HFFc6 (cell line): Measurements from ENCODE around the gene EHBP1L1. TPM values are rescaled to one million over a fixed set of nuclear protein-coding genes. Genes with fewer than 3 reads are reported as not detected.
A peak's percentile ranks its signal among the peaks of the same experiment; 100 is the strongest.

Experiments
- DNase-seq: peaks from one replicate; pipeline ENCODE4 v3.0.0-alpha.2; 2018
- H3K27ac Mint-ChIP-seq: 2 replicates; pipeline ENCODE4 v1.8.0; 2020; ENCODE audit warnings: mild to moderate bottlenecking, mixed read lengths
- H3K27me3 Mint-ChIP-seq: 2 replicates; pipeline ENCODE4 v1.8.0; 2021; ENCODE audit warnings: mild to moderate bottlenecking, moderate library complexity, mixed read lengths; ENCODE audit not compliant: insufficient read depth
- H3K36me3 Mint-ChIP-seq: 2 replicates; pipeline ENCODE4 v1.8.0; 2021; ENCODE audit warnings: low read depth, mixed read lengths
- H3K4me1 Mint-ChIP-seq: 2 replicates; pipeline ENCODE4 v1.8.0; 2020; ENCODE audit warnings: low read depth, mixed read lengths
- H3K4me3 Mint-ChIP-seq: 2 replicates; pipeline ENCODE4 v1.8.0; 2020; ENCODE audit warnings: mild to moderate bottlenecking, moderate library complexity, mixed read lengths
- H3K9me3 Mint-ChIP-seq: 2 replicates; pipeline ENCODE4 v1.8.0; 2020; ENCODE audit warnings: mild to moderate bottlenecking, mixed read lengths
- CTCF ChIP-seq: fragments of 200-600 bp; sonication (generic); IDR thresholded peaks from 2 replicates; pipeline ENCODE4 v1.5.0; 2021; ENCODE audit warnings: antibody characterized with exemption, mild to moderate bottlenecking
- total RNA-seq, 6 experiments: library from RNA; stranded (reverse); fragmentation: NEBNext Ultra II Directional; extraction: Animal tissue kit (Norgen Biotek cat#: 25700); gene quantifications; 2 replicates in 1 of 6; 3 replicates in 5 of 6; pipeline ENCODE4 v1.2.3, GENCODE V29; 2021

Gene EHBP1L1
- total RNA-seq, 6 experiments from 2014 or later: 47.5 to 69.3 (median 61.3) TPM

- Mint-ChIP-seq H3K9me3 (no peaks in the 10 kb centered on the region), H3K4me3 (peak overlapping the region; percentile 96), H3K4me1 (peaks cover 55% of the 10 kb centered on the region), H3K36me3 (peaks cover 23% of the 10 kb centered on the region), H3K27me3 (peaks cover 1% of the 10 kb centered on the region), H3K27ac (peak overlapping the region; percentile 77)
- no peak for TF ChIP-seq CTCF
- DNase-seq: no peak
Observed at GRCh38 chr11:65611758-65612603, 36.1 kb downstream of the EHBP1L1 start.

GRCh38 chr11:65612691-65613090 lies 36.8 kb downstream of the EHBP1L1 start:
- Mint-ChIP-seq H3K27ac (peak overlapping the region; percentile 77), H3K4me1 (peaks cover 58% of the 10 kb centered on the region), H3K9me3 (no peaks in the 10 kb centered on the region), H3K4me3 (peak overlapping the region; percentile 96), H3K27me3 (peaks cover 1% of the 10 kb centered on the region), H3K36me3 (peaks cover 25% of the 10 kb centered on the region)
- no peak for DNase-seq
- no peak for TF ChIP-seq CTCF

- peaks cover 2% of the 10 kb centered on the region for H3K27me3 Mint-ChIP-seq
- peak overlapping the region; percentile 92 for H3K27ac Mint-ChIP-seq
- peak overlapping the region; percentile 96 for H3K4me3 Mint-ChIP-seq
- peaks cover 58% of the 10 kb centered on the region for H3K4me1 Mint-ChIP-seq
- H3K9me3 Mint-ChIP-seq: no peaks in the 10 kb centered on the region
- TF ChIP-seq CTCF: no peak
- H3K36me3 Mint-ChIP-seq: peaks cover 25% of the 10 kb centered on the region
- DNase-seq: no peak
Observed at GRCh38 chr11:65613091-65613928, 37.5 kb downstream of the EHBP1L1 start.

- Mint-ChIP-seq H3K27me3 (peaks cover 2% of the 10 kb centered on the region), H3K4me3 (peak within 1 kb of the TSS; percentile 96), H3K27ac (peak within 1 kb of the TSS; percentile 92), H3K36me3 (peaks cover 19% of the 10 kb centered on the region), H3K9me3 (no peaks in the 10 kb centered on the region), H3K4me1 (peaks cover 40% of the 10 kb centered on the region)
- TF ChIP-seq CTCF: no peak
- peak; percentile 100 for DNase-seq
Observed at GRCh38 chr11:65615229-65615949, 39.5 kb downstream of the EHBP1L1 start, which contains the start of gene PCNX3. PCNX3 (plus strand) TSS chr11:65615776; CDS start chr11:65616312, 536 bp downstream.

- peak overlapping the region; percentile 96 for H3K4me3 Mint-ChIP-seq
- peaks cover 17% of the 10 kb centered on the region for H3K36me3 Mint-ChIP-seq
- peaks cover 34% of the 10 kb centered on the region for H3K4me1 Mint-ChIP-seq
- no peaks in the 10 kb centered on the region for H3K9me3 Mint-ChIP-seq
- DNase-seq: no peak
- H3K27ac Mint-ChIP-seq: peak overlapping the region; percentile 92
- H3K27me3 Mint-ChIP-seq: peaks cover 2% of the 10 kb centered on the region
- TF ChIP-seq CTCF: no peak
Observed at GRCh38 chr11:65615950-65616574, 40.2 kb downstream of the EHBP1L1 start.
